LNCaP clone FGC (cell line): Measurements from ENCODE around the gene MT1X.

Experiments used
- DNase-seq: peaks from one replicate; pipeline ENCODE4 v3.0.0-alpha.2; 2011; ENCODE audit warnings: low read depth
- H3K4me3 ChIP-seq: 2 replicates; pipeline ENCODE4 v1.5.1; 2011; ENCODE audit warnings: mild to moderate bottlenecking, low read depth, low read length, control low read depth
- TF ChIP-seq, protein P1 (sequence below): IDR thresholded peaks from 2 replicates; pipeline ENCODE4 v1.5.1; 2012; ENCODE audit warnings: mild to moderate bottlenecking; ENCODE audit not compliant: control insufficient read depth, insufficient read depth; ENCODE audit errors: extremely low read depth

The MT1X gene

DNA sequence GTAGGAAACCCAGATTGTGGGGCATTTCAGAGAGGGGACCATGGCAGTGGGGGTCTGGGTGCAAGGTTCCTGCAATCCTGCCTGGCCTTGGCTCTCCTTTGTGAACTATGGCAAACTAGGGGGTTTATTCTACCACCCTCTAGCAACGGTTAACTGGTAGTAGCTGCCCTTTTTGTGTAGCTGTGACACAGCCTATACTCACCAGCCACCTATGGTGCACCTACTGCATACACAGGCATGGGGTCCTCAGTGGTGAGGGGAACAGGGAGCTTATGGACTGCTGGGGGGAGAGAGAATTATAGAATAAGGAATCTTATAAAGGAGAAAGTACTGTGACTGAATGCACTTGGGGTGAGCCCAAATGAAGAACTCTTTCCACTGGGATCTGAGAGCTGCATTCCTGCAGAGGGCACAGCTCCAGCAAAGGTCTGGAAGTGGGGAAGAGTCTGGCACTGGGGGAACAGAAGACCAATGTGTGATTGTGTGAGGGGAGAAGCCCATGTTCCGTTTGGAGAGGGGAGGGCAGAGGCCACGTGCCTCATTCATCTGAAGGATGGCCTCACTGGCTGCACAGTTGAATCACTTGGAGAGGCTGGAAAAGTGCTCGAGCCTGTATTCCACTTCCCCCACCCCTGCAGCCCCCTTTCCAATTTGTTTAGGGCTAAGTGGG lies 2.1 kb downstream of the MT1X start:
- no peak overlapping the region for H3K4me3 ChIP-seq

DNA sequence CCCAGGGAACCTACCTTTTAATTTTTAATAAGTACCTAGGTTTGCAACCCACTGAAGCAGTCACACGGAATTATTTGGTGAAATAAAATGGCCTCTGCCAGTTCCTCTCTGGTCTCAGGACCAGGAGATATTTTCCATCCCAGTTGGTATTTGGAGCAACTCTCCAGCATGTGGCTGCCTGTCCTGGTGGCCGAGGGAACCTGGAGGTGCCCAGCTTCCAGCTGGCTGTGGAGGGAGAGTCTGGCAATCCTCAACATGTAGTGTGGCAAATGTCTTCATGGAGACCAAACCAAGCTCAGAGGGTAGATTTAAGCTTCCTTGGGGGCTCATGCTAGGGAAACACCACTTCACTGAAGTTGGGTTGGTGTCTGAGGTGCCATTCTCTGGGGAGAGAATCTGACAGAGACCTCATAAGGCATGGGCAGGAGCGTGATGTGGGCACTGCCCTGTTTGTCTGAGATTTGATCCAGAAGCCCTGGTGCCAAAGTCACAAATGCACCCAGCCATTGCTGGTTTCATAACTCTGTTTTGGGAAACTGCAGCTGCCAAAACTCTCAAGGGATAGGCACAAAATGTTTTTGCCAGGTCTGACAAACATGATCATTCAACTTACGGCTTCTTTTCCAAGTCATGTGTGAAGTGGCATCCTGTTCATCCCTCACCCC lies 2.8 kb downstream of the MT1X start:
- TF ChIP-seq, protein P1, sequence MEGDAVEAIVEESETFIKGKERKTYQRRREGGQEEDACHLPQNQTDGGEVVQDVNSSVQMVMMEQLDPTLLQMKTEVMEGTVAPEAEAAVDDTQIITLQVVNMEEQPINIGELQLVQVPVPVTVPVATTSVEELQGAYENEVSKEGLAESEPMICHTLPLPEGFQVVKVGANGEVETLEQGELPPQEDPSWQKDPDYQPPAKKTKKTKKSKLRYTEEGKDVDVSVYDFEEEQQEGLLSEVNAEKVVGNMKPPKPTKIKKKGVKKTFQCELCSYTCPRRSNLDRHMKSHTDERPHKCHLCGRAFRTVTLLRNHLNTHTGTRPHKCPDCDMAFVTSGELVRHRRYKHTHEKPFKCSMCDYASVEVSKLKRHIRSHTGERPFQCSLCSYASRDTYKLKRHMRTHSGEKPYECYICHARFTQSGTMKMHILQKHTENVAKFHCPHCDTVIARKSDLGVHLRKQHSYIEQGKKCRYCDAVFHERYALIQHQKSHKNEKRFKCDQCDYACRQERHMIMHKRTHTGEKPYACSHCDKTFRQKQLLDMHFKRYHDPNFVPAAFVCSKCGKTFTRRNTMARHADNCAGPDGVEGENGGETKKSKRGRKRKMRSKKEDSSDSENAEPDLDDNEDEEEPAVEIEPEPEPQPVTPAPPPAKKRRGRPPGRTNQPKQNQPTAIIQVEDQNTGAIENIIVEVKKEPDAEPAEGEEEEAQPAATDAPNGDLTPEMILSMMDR: no peak
- no peak for DNase-seq
- no peak overlapping the region for H3K4me3 ChIP-seq

More for the DNA sequence above, 2.1 kb downstream of the MT1X start:
- no peak for DNase-seq
- TF ChIP-seq, protein P1: no peak

- TF ChIP-seq, protein P1: no peak
- DNase-seq: no peak
- no peak overlapping the region for H3K4me3 ChIP-seq
Measured at GRCh38 chr16:56686758-56687157, 4.5 kb downstream of the MT1X start.

DNA sequence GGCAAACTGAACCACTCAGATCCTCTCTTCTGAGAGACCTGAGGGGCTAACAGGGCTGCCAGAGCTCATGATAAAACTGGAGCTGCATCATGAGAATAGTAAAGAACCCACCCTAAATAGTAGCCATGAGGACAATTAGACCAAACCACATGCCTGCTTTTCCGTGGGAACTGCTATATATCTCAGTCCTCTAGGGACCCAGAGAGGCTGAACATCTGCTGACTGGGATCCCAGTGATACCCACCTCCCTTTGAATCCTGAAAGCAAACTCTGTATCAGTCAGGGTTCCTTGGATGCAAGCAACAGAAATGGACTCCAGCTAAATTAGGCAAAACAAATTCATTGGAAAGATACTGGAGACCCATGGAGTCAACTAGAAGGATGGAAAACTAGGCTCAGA lies 6.5 kb downstream of the MT1X start:
- H3K4me3 ChIP-seq: no peak overlapping the region
- DNase-seq: no peak
- TF ChIP-seq, protein P1: no peak

DNA sequence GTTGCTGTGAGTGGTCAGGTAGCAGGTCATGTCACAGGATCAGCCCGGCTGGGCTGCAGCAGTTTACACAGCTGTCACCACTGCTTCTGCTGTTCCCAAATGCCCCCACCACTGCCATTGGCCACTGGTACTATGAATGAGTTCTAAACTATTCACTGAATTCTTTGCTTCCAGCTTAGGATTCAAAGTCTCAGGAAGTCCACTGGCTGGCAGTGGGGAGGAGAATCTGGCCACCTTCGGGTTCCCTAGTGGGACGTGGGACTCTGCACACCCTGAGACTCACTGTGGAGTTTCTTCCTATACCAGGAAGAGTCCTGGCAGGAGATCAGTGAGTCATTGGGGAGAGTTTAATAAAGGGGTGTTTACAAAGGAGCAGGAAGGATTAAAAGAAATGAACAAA lies 6.9 kb downstream of the MT1X start:
- TF ChIP-seq, protein P1: no peak
- H3K4me3 ChIP-seq: no peak overlapping the region
- no peak for DNase-seq

- DNase-seq: no peak
- TF ChIP-seq, protein P1: no peak
- no peak overlapping the region for H3K4me3 ChIP-seq
Measured at GRCh38 chr16:56690420-56691122, 8.3 kb downstream of the MT1X start.
